Karpas-422 (cell line): ENCODE measurements around the gene NME3. TPM values are rescaled to one million over a fixed set of nuclear protein-coding genes. Genes with fewer than 3 reads are reported as not detected.

ENCODE experiments used
- DNase-seq: peaks from one replicate; pipeline ENCODE4 v3.0.0-alpha.2; 2015
- H2AFZ ChIP-seq: fragments of 200-600 bp; sonication (generic); 2 replicates; pipeline ENCODE4 v1.6.1; 2014; ENCODE audit warnings: antibody characterized with exemption, low read length, mixed read lengths
- H3K27ac ChIP-seq: fragments of 200-600 bp; sonication (generic); 2 replicates; pipeline ENCODE4 v1.5.1; 2014; ENCODE audit warnings: mild to moderate bottlenecking, low read length, moderate library complexity
- H3K27me3 ChIP-seq: fragments of 200-600 bp; sonication (generic); 2 replicates; pipeline ENCODE4 v1.6.1; 2014; ENCODE audit warnings: low read length, mixed read lengths
- H3K36me3 ChIP-seq: fragments of 200-600 bp; sonication (generic); 2 replicates; pipeline ENCODE4 v1.6.1; 2014; ENCODE audit warnings: low read length, mixed read lengths; ENCODE audit not compliant: insufficient read depth
- H3K4me1 ChIP-seq: fragments of 200-600 bp; sonication (generic); 2 replicates; pipeline ENCODE4 v1.6.1; 2014; ENCODE audit warnings: mild to moderate bottlenecking, low read length, mixed read lengths
- H3K4me2 ChIP-seq: fragments of 200-600 bp; sonication (generic); 2 replicates; pipeline ENCODE4 v1.6.1; 2014; ENCODE audit warnings: low read length, low read depth, mild to moderate bottlenecking; ENCODE audit not compliant: poor library complexity, severe bottlenecking
- H3K4me3 ChIP-seq: fragments of 200-600 bp; sonication (generic); 2 replicates; pipeline ENCODE4 v1.5.1; 2014; ENCODE audit warnings: mild to moderate bottlenecking, antibody characterized with exemption, low read length, mixed read lengths
- H3K79me2 ChIP-seq: fragments of 200-600 bp; sonication (generic); 2 replicates; pipeline ENCODE4 v1.6.1; 2014; ENCODE audit warnings: mild to moderate bottlenecking, low read length, mixed read lengths
- H3K9ac ChIP-seq: fragments of 200-600 bp; sonication (generic); 2 replicates; pipeline ENCODE4 v1.6.0; 2014; ENCODE audit warnings: low read length
- H3K9me2 ChIP-seq: fragments of 200-600 bp; sonication (generic), shearing (Covaris generic); replicated peaks from 2 replicates; pipeline ENCODE4 v1.6.0; 2014; ENCODE audit warnings: mild to moderate bottlenecking, low read length, moderate library complexity; ENCODE audit not compliant: insufficient read depth
- H3K9me3 ChIP-seq: fragments of 300-700, 200-600 bp; sonication (generic); 2 replicates; pipeline ENCODE4 v1.6.1; 2014; ENCODE audit warnings: low read length, mixed read lengths
- H4K20me1 ChIP-seq: fragments of 200-600 bp; sonication (generic); 2 replicates; pipeline ENCODE4 v1.6.1; 2014; ENCODE audit warnings: mild to moderate bottlenecking, antibody characterized with exemption, low read length, low read depth; ENCODE audit not compliant: insufficient read depth
- total RNA-seq: library from RNA; depleted of rRNA; stranded (reverse); fragments of >200 nt; shearing (Covaris generic); gene quantifications from 2 replicates; pipeline ENCODE4 v1.2.3, GENCODE V29; 2014; ENCODE audit warnings: low replicate concordance

Gene NME3
- total RNA-seq, 1 experiment from 2014 or later = 35.9 TPM

GRCh38 chr16:1769402-1770300, 1.7 kb downstream of the NME3 start:
- Histone ChIP-seq H3K4me2 (peak overlapping the region; percentile 97), H2AFZ (no peak overlapping the region), H3K27ac (peak overlapping the region; percentile 68; the same call in 1 of the 2 replicates), H3K9me2 (no peaks in the 10 kb centered on the region), H3K79me2 (peaks cover 41% of the 10 kb centered on the region), H3K9ac (peak overlapping the region; percentile 93), H3K27me3 (no peaks in the 10 kb centered on the region), H3K36me3 (no peaks in the 10 kb centered on the region; the same call in none of the 2 replicates), H3K4me3 (peak overlapping the region; percentile 86), H3K4me1 (peaks cover 26% of the 10 kb centered on the region), H4K20me1 (peaks cover 17% of the 10 kb centered on the region), H3K9me3 (no peaks in the 10 kb centered on the region)
- DNase-seq = peak; percentile 53

GRCh38 chr16:1768767-1769401, 2.5 kb downstream of the NME3 start:
- Histone ChIP-seq H3K4me3 (no peak overlapping the region), H2AFZ (no peak overlapping the region), H3K79me2 (peaks cover 33% of the 10 kb centered on the region), H3K9me3 (no peaks in the 10 kb centered on the region), H3K4me2 (no peak overlapping the region), H3K9me2 (no peaks in the 10 kb centered on the region), H3K27me3 (no peaks in the 10 kb centered on the region), H4K20me1 (peaks cover 12% of the 10 kb centered on the region), H3K4me1 (peaks cover 18% of the 10 kb centered on the region), H3K9ac (peak overlapping the region; percentile 20; the same call in 1 of the 2 replicates), H3K36me3 (no peaks in the 10 kb centered on the region; the same call in none of the 2 replicates), H3K27ac (no peak overlapping the region)
- DNase-seq = peak; percentile 59

- Histone ChIP-seq H3K4me1 (peaks cover 16% of the 10 kb centered on the region), H3K4me2 (no peak overlapping the region), H2AFZ (no peak overlapping the region), H3K36me3 (no peaks in the 10 kb centered on the region; the same call in none of the 2 replicates), H3K9me3 (no peaks in the 10 kb centered on the region), H3K79me2 (peaks cover 27% of the 10 kb centered on the region), H4K20me1 (peaks cover 9% of the 10 kb centered on the region; the same call in 1 of the 2 replicates), H3K9me2 (no peaks in the 10 kb centered on the region), H3K27me3 (no peaks in the 10 kb centered on the region), H3K9ac (no peak overlapping the region), H3K4me3 (no peak overlapping the region), H3K27ac (no peak overlapping the region)
- DNase-seq = no peak
These were observed 3.1 kb downstream of the NME3 start for GRCh38 chr16:1768061-1768766.

- Histone ChIP-seq H3K9me3 (no peaks in the 10 kb centered on the region), H2AFZ (no peak overlapping the region), H3K79me2 (peaks cover 20% of the 10 kb centered on the region), H3K36me3 (no peaks in the 10 kb centered on the region; the same call in none of the 2 replicates), H3K27me3 (no peaks in the 10 kb centered on the region), H3K9me2 (no peaks in the 10 kb centered on the region), H3K27ac (no peak overlapping the region), H3K9ac (no peak overlapping the region), H3K4me2 (no peak overlapping the region), H4K20me1 (peaks cover 9% of the 10 kb centered on the region; the same call in 1 of the 2 replicates), H3K4me3 (no peak overlapping the region), H3K4me1 (peaks cover 16% of the 10 kb centered on the region)
- no peak for DNase-seq
These were observed 4.0 kb downstream of the NME3 start for GRCh38 chr16:1767116-1767994.

DNA sequence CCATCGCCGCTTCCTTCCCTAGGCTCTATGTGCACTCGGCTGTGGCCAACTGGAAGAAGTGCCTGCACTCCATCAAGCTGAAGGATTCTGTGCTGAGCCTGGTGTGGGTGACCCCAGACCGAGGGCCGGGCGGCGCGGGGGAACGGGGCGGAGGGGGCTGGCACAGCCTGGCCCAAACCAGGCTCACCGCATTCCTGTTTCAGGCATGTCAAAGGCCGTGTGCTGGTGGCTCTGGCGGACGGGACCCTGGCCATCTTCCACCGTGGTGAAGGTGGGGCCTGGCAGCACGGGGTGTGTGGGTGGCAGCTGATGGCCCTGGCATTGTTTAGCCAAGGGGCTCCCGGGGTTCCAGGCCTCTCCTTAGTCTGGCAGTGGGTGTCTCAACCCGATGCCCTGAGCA, 4.6 kb downstream of the NME3 start:
- peaks cover 14% of the 10 kb centered on the region for H3K79me2 ChIP-seq
- no peak overlapping the region for H3K4me3 ChIP-seq
- DNase-seq = no peak
- peaks cover 16% of the 10 kb centered on the region for H3K4me1 ChIP-seq
- H3K4me2 ChIP-seq = no peak overlapping the region
- no peaks in the 10 kb centered on the region for H3K9me2 ChIP-seq
- H4K20me1 ChIP-seq = peaks cover 7% of the 10 kb centered on the region; the same call in 1 of the 2 replicates
- H3K27me3 ChIP-seq = no peaks in the 10 kb centered on the region
- no peak overlapping the region for H3K27ac ChIP-seq
- no peaks in the 10 kb centered on the region for H3K9me3 ChIP-seq
- H2AFZ ChIP-seq = no peak overlapping the region
- no peak overlapping the region for H3K9ac ChIP-seq
- no peaks in the 10 kb centered on the region; the same call in none of the 2 replicates for H3K36me3 ChIP-seq

DNA sequence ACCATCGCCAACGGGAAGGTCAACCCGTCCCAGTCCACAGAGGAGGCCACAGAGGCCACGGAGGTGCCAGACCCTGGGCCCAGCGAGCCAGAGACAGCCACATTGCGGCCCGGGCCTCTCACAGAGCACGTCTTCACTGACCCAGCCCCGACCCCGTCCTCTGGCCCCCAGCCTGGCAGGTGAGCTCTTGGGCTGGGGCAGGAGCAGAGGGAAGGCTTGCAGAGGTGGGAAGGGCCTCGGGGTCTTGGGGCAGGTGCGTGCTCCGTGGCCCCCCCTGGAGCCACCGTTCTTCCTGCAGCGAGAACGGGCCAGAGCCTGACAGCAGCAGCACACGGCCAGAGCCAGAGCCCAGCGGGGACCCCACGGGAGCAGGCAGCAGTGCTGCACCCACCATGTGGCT, 5.1 kb downstream of the NME3 start:
- DNase-seq = no peak
- no peaks in the 10 kb centered on the region for H3K9me2 ChIP-seq
- no peak overlapping the region for H2AFZ ChIP-seq
- no peak overlapping the region for H3K4me3 ChIP-seq
- H3K4me2 ChIP-seq = no peak overlapping the region
- peaks cover 16% of the 10 kb centered on the region for H3K4me1 ChIP-seq
- H3K36me3 ChIP-seq = no peaks in the 10 kb centered on the region; the same call in 1 of the 2 replicates
- peaks cover 6% of the 10 kb centered on the region; the same call in 1 of the 2 replicates for H4K20me1 ChIP-seq
- H3K79me2 ChIP-seq = peaks cover 11% of the 10 kb centered on the region; the same call in 1 of the 2 replicates
- no peak overlapping the region for H3K27ac ChIP-seq
- no peaks in the 10 kb centered on the region for H3K9me3 ChIP-seq
- no peak overlapping the region for H3K9ac ChIP-seq
- no peaks in the 10 kb centered on the region for H3K27me3 ChIP-seq

GRCh38 chr16:1765826-1766225, 5.5 kb downstream of the NME3 start:
- H3K4me2 ChIP-seq = no peak overlapping the region
- peaks cover 16% of the 10 kb centered on the region for H3K4me1 ChIP-seq
- no peaks in the 10 kb centered on the region for H3K27me3 ChIP-seq
- no peak overlapping the region for H3K4me3 ChIP-seq
- H3K9me2 ChIP-seq = no peaks in the 10 kb centered on the region
- H4K20me1 ChIP-seq = peaks cover 6% of the 10 kb centered on the region; the same call in 1 of the 2 replicates
- no peaks in the 10 kb centered on the region for H3K9me3 ChIP-seq
- no peak overlapping the region for H2AFZ ChIP-seq
- peaks cover 7% of the 10 kb centered on the region; the same call in 1 of the 2 replicates for H3K79me2 ChIP-seq
- no peak for DNase-seq
- no peak overlapping the region for H3K9ac ChIP-seq
- no peak overlapping the region for H3K27ac ChIP-seq
- H3K36me3 ChIP-seq = no peaks in the 10 kb centered on the region; the same call in 1 of the 2 replicates
